ENCODE results near the gene MCF2L2. TPM values are rescaled to one million over a fixed set of nuclear protein-coding genes. Genes with fewer than 3 reads are reported as not detected.

MCF2L2 gene
- total RNA-seq, 1 donor from 2014 or later = 2.0 TPM

DNA sequence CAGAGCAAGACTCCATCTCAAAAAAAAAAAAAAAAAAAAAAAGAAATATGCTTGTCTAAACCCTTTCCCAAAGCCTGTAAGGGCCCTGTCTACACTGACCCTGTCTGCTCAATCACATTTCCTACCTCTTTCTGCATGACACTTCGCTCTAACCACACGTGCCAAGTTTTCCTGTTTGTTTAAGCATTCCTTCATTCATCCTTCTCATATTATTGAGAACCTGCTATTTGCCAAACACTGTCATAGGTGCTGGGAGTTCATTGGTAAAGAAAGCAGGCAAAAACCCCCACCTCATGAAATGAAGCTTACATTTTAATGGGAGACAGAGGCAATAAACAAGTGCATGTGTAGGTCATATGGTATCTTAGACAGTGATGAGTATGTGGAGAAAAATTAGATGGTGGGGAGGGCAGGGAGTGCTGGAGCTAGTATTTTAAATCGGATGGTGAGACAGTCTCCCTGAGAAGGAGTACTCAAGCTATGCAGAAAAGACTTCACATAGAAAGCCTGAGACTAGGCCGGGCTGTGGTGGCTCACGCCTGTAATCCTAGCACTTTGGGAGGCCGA lies 127.3 kb downstream of the MCF2L2 start:
- intact Hi-C loops (cut with DNase I) = no loop called here
- Histone ChIP-seq H3K27ac (no peak overlapping the region), H3K4me1 (peaks cover 20% of the 10 kb centered on the region), H3K9me3 (no peaks in the 10 kb centered on the region), H3K36me3 (no peaks in the 10 kb centered on the region), H3K27me3 (no peaks in the 10 kb centered on the region), H3K4me3 (no peak overlapping the region)
- no peak for DNase-seq (ENCODE audit: extremely low spot score in 2 of 2)
- TF ChIP-seq, protein P1, sequence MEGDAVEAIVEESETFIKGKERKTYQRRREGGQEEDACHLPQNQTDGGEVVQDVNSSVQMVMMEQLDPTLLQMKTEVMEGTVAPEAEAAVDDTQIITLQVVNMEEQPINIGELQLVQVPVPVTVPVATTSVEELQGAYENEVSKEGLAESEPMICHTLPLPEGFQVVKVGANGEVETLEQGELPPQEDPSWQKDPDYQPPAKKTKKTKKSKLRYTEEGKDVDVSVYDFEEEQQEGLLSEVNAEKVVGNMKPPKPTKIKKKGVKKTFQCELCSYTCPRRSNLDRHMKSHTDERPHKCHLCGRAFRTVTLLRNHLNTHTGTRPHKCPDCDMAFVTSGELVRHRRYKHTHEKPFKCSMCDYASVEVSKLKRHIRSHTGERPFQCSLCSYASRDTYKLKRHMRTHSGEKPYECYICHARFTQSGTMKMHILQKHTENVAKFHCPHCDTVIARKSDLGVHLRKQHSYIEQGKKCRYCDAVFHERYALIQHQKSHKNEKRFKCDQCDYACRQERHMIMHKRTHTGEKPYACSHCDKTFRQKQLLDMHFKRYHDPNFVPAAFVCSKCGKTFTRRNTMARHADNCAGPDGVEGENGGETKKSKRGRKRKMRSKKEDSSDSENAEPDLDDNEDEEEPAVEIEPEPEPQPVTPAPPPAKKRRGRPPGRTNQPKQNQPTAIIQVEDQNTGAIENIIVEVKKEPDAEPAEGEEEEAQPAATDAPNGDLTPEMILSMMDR (IDR thresholded peaks at IDR 0.05) = no peak
- no peak for TF ChIP-seq POLR2A (IDR thresholded peaks at IDR 0.05)
- TF ChIP-seq POLR2AphosphoS5 (IDR thresholded peaks at IDR 0.05; ENCODE audit: insufficient read depth in 1 of 2, low read depth in 1 of 2) = no peak

DNA sequence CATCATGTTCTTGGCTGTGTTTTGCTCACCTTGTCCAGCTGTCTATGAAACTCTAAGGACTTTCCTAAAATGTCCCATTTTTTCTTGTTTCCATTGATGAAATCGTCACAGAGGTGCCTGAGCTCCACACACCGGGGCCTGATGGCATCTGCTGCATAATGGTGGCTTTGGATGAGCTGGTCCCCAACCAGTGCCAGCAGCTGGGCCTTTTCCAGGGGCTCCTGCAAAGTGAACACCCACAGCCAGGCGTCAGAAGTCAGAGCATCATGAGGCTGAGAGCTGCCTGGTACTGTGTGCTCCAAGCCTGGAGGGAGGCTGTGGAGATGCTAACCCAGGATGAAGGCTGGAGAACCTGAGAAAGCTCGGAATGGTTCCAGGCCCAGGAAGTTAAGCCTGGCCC lies 128.4 kb downstream of the MCF2L2 start:
- H3K9me3 ChIP-seq = no peaks in the 10 kb centered on the region
- H3K27me3 ChIP-seq = no peaks in the 10 kb centered on the region
- H3K27ac ChIP-seq = no peak overlapping the region
- peaks cover 26% of the 10 kb centered on the region for H3K4me1 ChIP-seq
- no peak overlapping the region for H3K4me3 ChIP-seq
- DNase-seq (ENCODE audit: extremely low spot score in 2 of 2) = no peak
- no peaks in the 10 kb centered on the region for H3K36me3 ChIP-seq
- TF ChIP-seq POLR2AphosphoS5 (IDR thresholded peaks at IDR 0.05; ENCODE audit: insufficient read depth in 1 of 2, low read depth in 1 of 2) = no peak
- no peak for TF ChIP-seq POLR2A (IDR thresholded peaks at IDR 0.05)
- TF ChIP-seq, protein P1 (IDR thresholded peaks at IDR 0.05) = no peak
- intact Hi-C loops (cut with DNase I) = no loop called here

DNA sequence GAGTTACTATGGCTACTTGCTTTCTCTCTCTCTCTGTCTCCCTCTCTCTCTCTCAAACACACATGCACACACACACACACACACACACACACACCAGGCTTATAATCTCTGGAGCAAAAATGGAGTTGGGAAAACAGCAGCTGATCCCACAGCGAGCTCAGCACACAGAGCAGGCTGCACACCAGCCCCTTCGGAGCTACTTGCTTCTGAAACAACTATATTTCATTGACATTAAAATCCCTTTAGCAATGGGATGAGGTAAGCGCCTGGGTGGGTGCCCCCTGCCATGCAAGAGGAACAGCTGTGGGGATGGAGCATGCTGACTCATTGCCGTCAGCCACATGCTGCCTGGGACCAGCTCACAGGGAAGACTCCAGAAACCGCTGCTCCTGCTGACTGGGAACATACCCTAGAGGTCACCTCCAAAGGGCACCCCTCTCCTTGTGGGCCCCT lies 129.7 kb downstream of the MCF2L2 start:
- Histone ChIP-seq H3K4me3 (no peak overlapping the region), H3K9me3 (no peaks in the 10 kb centered on the region), H3K4me1 (peaks cover 29% of the 10 kb centered on the region), H3K36me3 (no peaks in the 10 kb centered on the region), H3K27ac (peak overlapping the region; percentile 24), H3K27me3 (no peaks in the 10 kb centered on the region)
- peak; percentile 38 to 42 for TF ChIP-seq POLR2AphosphoS5 (IDR thresholded peaks at IDR 0.05; ENCODE audit: insufficient read depth in 1 of 2, low read depth in 1 of 2)
- TF ChIP-seq, protein P1 (IDR thresholded peaks at IDR 0.05) = no peak
- DNase-seq (ENCODE audit: extremely low spot score in 2 of 2) = no peak
- intact Hi-C loops (cut with DNase I) = no loop called here

DNA sequence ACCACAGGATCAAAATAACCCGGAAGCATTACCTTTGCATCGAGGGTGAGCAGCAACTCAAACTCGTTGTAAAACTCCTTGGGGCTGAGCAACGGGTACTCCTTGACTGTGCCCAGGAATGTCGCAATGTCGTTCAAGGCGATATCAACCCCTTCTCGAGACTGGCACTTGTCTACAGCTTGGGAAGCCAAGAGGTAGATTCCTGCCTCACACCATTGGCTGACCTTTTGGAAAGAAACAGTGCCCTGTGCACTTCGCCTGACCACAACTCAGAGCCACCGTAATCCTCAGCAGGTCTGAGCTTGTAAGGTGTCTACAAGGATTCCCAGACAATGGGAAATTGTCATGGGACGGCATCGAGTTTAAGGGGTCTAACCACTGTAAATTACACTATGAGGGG lies 131.5 kb downstream of the MCF2L2 start:
- TF ChIP-seq POLR2A (IDR thresholded peaks at IDR 0.05) (no peak), POLR2AphosphoS5 (IDR thresholded peaks at IDR 0.05; ENCODE audit: insufficient read depth in 1 of 2, low read depth in 1 of 2) (no peak)
- TF ChIP-seq, protein P1 (IDR thresholded peaks at IDR 0.05) = no peak
- DNase-seq (ENCODE audit: extremely low spot score in 2 of 2) = no peak
- Histone ChIP-seq H3K4me3 (no peak overlapping the region), H3K27me3 (no peaks in the 10 kb centered on the region), H3K27ac (no peak overlapping the region), H3K4me1 (peaks cover 28% of the 10 kb centered on the region), H3K9me3 (no peaks in the 10 kb centered on the region), H3K36me3 (no peaks in the 10 kb centered on the region)
- intact Hi-C loops (cut with DNase I) = no loop called here

DNA sequence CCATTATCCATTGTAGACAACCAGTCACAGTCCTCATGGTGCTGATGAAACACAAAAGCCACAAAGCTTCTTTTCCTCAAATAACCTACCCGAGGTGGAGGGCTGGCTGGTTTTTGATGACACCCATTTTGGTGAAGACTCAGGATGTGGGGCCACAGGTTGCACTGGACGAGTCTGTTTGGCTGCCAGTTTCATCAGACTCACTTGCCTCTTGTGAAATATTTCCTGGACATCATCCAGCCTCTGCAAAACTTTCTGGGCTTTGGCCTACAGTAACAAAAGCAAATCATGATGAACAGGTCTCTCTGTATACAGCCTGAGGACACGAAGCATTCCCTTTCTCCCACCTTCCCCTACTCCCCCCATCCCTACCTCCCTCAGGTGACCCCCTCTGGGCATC lies 133.2 kb downstream of the MCF2L2 start:
- no peaks in the 10 kb centered on the region for H3K9me3 ChIP-seq
- intact Hi-C loops (cut with DNase I) = no loop called here

More for the DNA sequence above, 133.2 kb downstream of the MCF2L2 start:
- H3K4me3 ChIP-seq = no peak overlapping the region
- TF ChIP-seq, protein P1 (IDR thresholded peaks at IDR 0.05) = no peak
- TF ChIP-seq POLR2AphosphoS5 (IDR thresholded peaks at IDR 0.05; ENCODE audit: insufficient read depth in 1 of 2, low read depth in 1 of 2) (peak in 1 of 2 donors; percentile 50), POLR2A (IDR thresholded peaks at IDR 0.05) (no peak)
- peaks cover 18% of the 10 kb centered on the region for H3K4me1 ChIP-seq
- no peak overlapping the region for H3K27ac ChIP-seq
- H3K27me3 ChIP-seq = no peaks in the 10 kb centered on the region
- no peaks in the 10 kb centered on the region for H3K36me3 ChIP-seq
- no peak for DNase-seq (ENCODE audit: extremely low spot score in 2 of 2)

Measured in vagina (tissue), 2 donors.